ENCODE results near the gene TJP3. TPM values are rescaled to one million over a fixed set of nuclear protein-coding genes. Genes with fewer than 3 reads are reported as not detected.

Gene TJP3
- total RNA-seq, 2 donors from 2014 or later, result 1.5 to 8.6 TPM

DNA sequence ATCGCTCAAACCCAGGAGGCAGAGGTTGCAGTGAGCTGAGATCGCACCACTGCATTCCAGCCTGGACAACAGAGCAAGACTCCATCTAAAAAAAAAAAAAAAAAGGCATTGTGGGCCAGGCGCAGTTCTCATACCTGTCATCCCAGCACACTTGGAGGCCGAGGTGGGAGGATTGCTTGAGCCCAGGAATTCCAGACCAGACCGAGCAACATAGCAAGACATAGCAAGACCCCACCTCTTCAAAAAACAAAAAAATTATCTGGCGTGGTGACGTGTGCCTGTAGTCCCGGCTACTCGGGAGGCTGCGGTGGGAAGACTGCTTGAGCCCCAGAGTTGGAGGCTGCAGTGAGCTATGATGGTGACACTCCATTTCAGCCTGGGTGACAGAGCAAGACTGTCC is 25.9 kb upstream of the TJP3 start:
- H3K4me1 Mint-ChIP-seq, result peaks cover 4% of the 10 kb centered on the region
- H3K27ac Mint-ChIP-seq, result no peak overlapping the region
- H3K4me3 Mint-ChIP-seq, result no peak overlapping the region
- no peaks in the 10 kb centered on the region for H3K9me3 Mint-ChIP-seq
- no peak for ATAC-seq (replicated peaks)
- no peaks in the 10 kb centered on the region for H3K36me3 Mint-ChIP-seq (ENCODE audit: low read depth)
- H3K27me3 Mint-ChIP-seq, result no peaks in the 10 kb centered on the region

DNA sequence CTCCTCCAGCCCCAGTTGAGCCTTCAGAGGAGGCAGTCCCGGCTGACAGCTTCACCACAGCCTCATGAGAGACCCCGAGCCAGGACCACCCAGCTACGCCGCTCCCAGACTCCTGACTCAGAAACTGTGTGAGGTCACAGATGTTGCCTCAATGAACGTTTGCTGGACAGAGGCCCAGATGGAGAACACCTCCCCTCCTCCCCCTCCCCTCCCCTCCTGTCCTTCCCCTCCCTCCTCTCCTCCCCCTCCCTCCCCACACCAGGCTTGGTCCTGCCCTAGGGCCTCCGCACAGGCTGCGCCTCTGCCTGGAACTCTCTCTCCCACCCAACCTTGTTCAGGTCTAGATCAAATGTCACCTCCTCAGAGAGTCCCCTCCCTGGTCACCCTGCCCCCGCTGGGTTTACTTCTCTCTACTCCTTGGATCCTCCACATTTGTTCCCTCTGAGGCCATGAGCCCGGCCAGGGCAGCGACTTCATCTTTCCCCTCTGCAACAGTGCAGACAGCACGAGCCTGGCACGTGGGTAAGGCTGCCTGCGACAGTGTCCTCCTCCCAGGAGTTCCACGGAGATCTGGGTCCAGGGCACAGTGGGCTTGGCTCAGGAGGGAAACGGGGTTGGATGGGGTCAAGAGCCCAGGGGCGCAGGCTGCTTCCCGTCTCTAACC is 25.3 kb upstream of the TJP3 start:
- Mint-ChIP-seq H3K4me1 (peaks cover 6% of the 10 kb centered on the region), H3K27ac (no peak overlapping the region), H3K4me3 (no peak overlapping the region), H3K27me3 (no peaks in the 10 kb centered on the region), H3K9me3 (no peaks in the 10 kb centered on the region), H3K36me3 (ENCODE audit: low read depth) (no peaks in the 10 kb centered on the region)
- ATAC-seq (replicated peaks), result no peak

DNA sequence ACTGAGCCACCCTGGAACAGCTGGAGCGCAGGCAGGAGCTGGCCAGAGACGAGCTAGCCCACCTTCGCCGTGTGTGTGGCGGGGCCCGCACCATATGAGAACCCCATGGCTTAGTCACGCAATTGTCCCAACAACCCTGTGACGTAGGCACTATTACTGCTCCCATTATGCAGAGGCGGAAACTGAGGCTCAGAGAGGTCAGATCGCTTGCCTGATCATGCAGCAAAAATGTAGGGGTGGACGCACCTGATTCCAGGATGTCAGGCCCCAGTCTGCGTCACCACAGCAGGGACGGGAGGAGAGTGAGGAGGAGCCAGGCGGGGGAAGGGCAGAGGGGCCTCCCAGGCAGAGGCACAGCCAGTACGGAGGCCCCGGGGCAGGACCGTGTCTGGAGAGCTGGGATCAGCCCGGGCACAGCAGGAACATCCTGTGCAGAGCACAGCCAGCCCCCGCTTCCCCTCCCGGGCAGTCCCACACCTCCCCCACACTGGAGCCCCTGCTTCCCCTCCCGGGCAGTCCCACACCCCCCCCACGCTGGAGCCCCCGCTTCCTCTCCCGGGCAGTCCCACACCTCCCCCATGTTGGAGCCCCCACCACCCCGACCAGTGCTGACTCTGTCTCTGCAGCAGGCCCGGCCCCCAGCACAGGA is 24.7 kb upstream of the TJP3 start:
- no peak overlapping the region for H3K27ac Mint-ChIP-seq
- H3K27me3 Mint-ChIP-seq, result no peaks in the 10 kb centered on the region
- no peak overlapping the region for H3K4me3 Mint-ChIP-seq
- H3K9me3 Mint-ChIP-seq, result no peaks in the 10 kb centered on the region
- H3K36me3 Mint-ChIP-seq (ENCODE audit: low read depth), result no peaks in the 10 kb centered on the region
- peaks cover 9% of the 10 kb centered on the region for H3K4me1 Mint-ChIP-seq
- no peak for ATAC-seq (replicated peaks)

DNA sequence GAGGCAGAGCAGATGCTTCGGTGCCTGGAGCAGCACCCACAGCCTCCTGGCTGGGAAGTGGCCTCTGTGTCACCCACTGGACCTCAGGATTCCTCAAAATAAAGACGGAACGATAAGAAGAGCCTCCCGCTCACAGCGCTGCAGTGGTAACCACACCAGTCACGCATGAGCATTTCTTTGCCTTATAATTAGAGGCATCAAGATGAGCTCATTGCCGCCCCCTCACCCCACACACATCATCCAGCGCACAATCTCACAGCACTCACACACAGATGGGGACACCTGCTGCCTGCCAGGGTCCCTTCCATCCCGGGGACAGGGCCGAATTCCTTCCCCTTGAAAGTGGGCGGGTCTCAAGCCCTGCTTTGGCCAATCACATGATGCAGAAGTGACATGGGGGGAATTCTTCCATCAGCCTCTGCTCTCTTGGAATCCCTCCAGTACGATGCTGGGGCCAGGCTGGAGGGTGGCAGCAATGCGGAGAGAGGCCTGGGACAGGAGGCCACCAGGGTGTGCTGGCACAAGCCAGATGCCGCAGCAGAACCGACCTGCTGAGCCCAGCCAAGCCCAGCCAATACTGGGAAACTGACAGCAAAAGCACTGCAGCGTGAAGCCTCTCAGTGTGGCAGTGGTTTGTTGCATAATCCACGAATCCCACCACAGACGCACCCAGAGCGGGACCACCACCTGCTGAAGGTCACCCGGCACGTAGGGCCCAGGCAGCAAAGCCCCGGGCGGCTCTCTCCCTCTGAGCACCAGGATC is 23.9 kb upstream of the TJP3 start:
- Mint-ChIP-seq H3K27me3 (no peaks in the 10 kb centered on the region), H3K4me1 (peaks cover 11% of the 10 kb centered on the region), H3K36me3 (ENCODE audit: low read depth) (no peaks in the 10 kb centered on the region), H3K4me3 (no peak overlapping the region), H3K27ac (no peak overlapping the region), H3K9me3 (no peaks in the 10 kb centered on the region)
- no peak for ATAC-seq (replicated peaks)

DNA sequence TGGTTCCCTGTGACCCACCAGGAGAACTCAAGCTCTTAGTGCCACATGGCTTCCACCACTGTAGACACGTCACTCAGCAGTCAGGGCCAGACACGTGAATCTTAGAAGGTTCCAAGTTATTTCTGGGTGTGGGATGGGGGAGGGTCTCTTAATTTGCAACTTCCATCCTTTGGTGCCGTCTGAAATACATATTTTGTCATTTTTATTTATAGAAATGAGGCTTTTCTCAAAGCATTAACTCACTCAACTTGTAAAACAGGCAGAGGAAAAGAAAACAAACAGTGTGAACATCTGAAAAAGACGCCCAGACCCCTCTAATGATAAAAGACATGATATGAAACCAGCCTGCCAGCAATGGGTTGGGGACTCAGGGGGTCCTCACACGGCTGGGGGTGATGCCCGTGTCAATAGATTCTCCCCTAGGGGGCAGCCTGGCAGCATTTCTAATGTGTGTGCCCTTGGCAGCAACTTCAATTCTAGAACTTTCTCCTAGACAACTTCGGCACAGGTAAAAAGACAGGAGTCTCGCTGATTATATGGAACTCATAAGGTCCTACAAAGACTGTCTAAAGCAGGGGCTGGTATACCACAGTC is 23.3 kb upstream of the TJP3 start:
- ATAC-seq (replicated peaks), result no peak
- Mint-ChIP-seq H3K4me1 (peaks cover 16% of the 10 kb centered on the region), H3K36me3 (ENCODE audit: low read depth) (no peaks in the 10 kb centered on the region), H3K27ac (no peak overlapping the region), H3K27me3 (no peaks in the 10 kb centered on the region), H3K4me3 (no peak overlapping the region), H3K9me3 (no peaks in the 10 kb centered on the region)

DNA sequence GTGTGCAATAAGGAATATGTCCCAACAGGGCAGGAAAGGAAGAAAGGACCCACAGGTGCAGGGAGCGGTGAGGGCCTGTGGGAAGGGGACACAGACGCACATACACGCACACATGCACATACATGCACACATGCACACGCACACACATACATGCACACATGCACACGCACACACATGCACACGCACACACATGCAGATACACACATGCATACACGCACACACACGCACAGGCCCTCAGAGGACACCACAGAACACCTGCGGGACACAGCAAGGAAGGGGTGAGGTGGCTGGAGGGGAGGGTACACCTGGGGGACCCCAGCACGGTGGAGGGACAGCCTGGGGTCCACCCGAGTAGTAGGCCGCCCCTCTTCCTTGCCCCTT is 20.8 kb upstream of the TJP3 start:
- Mint-ChIP-seq H3K4me1 (peaks cover 33% of the 10 kb centered on the region), H3K36me3 (ENCODE audit: low read depth) (peaks cover 6% of the 10 kb centered on the region), H3K4me3 (peak overlapping the region; percentile 79), H3K27ac (peak overlapping the region; percentile 67), H3K9me3 (no peaks in the 10 kb centered on the region), H3K27me3 (no peaks in the 10 kb centered on the region)
- no peak for ATAC-seq (replicated peaks)

DNA sequence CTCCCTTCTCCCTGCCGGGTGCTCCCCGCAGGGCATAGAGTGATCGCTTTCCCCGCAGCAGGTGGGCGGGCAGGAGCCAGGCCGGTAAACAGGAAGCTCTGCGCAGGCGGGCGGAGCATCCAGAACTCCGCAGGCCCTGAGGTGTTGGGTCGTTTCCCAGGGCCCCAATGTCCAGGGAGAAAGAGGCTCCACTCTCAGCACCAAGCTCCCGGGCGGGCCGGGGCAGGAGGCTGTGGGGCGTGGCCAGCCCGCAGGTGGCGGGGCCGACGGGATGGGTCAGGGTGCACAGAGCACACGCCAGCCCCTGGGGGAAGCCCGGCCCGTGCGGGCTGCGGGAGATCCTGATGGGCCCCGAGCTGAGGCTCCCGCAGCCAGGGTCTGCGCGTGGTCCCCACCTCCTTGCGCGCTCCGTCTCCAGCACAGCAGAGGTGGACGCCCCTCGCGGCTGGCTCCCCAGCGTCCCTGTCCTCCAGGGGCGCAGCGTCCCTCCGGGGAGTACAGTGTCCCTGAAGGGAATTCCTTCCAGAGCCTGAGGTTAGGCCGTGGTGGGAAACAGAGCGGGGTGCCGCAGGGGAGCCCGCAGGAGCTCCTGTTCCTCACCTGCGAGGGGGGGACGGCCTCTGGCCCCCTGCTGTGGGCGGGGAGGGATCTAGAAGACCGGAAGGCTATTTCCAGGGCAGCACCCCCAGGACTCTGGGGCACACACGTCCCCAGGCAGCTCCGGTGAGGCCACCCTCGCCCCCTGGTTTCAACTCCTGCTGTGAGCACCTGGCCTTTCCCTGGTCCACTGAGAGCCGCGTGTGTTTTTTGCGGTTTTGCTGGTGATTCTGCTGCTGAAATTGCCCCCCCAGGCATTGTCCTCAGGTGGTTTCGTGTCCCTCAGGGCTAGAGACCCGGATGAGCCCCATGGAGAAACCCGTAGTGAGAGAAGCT is 20.1 kb upstream of the TJP3 start:
- peak; percentile 32 for ATAC-seq (replicated peaks)
- peaks cover 38% of the 10 kb centered on the region for H3K4me1 Mint-ChIP-seq
- H3K27ac Mint-ChIP-seq, result peak overlapping the region; percentile 46
- peak overlapping the region; percentile 79 for H3K4me3 Mint-ChIP-seq
- no peaks in the 10 kb centered on the region for H3K9me3 Mint-ChIP-seq
- H3K36me3 Mint-ChIP-seq (ENCODE audit: low read depth), result peaks cover 6% of the 10 kb centered on the region
- H3K27me3 Mint-ChIP-seq, result no peaks in the 10 kb centered on the region

DNA sequence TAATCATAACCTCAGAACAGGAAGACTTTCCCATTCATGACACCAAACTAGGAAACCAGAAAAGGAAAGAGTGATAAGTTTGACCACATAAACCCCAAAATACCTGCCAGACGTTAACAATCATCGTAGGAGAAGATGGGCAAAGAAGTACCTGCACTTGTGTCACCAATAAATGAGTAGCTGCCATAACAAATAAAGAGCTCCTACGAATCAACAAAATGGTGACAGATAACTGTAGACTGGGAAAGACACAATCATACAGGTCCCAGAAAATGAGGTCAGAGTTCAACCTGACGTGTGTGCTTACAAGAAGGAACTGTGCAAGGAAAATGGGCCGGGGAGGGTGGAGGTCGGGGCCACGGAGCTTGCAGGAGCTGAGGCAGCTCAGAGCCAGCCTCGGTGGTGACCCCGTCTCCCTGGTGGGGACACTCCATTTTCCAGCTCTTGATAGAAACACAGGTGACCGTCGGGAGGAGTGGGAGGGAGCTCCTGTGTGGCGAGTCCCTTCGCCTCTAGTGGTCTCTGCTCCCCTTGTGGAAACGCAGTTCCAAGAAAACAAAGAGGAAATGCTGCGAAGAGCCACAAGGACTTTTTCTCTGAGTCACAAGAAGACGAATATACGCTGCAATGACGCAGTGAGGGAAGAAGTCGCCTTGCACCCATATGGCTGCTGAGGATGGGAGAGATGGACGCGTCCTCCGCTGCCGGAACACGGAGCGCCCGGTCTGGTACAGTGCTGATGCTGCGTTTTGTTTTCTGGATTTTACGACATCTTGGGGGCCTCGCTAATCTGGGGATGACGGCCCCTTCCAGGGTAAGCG is 17.4 kb upstream of the TJP3 start:
- H3K36me3 Mint-ChIP-seq (ENCODE audit: low read depth), result peaks cover 6% of the 10 kb centered on the region
- ATAC-seq (replicated peaks), result peak; percentile 80
- H3K4me3 Mint-ChIP-seq, result peak overlapping the region; percentile 72
- no peaks in the 10 kb centered on the region for H3K27me3 Mint-ChIP-seq
- H3K27ac Mint-ChIP-seq, result peak overlapping the region; percentile 86
- no peaks in the 10 kb centered on the region for H3K9me3 Mint-ChIP-seq
- peaks cover 39% of the 10 kb centered on the region for H3K4me1 Mint-ChIP-seq

DNA sequence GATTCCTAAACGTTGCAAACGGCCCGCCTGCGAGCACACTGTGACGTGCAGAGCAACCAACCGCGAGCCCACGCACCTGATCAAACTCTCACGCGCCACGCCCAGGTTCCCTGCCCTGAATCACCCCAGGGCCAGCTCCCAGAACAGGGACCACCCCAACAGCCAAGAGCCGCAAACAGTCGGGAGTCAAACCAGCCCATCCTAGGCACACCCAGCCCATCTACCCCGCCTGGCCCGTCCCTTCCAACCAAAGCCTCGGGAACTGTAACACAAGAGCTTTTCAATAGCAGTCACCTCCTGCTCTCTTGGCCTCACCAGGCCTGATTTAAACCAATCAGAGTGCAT is 16.8 kb upstream of the TJP3 start:
- H3K4me1 Mint-ChIP-seq, result peaks cover 39% of the 10 kb centered on the region
- peak overlapping the region; percentile 86 for H3K27ac Mint-ChIP-seq
- H3K27me3 Mint-ChIP-seq, result no peaks in the 10 kb centered on the region
- H3K36me3 Mint-ChIP-seq (ENCODE audit: low read depth), result peaks cover 6% of the 10 kb centered on the region
- H3K4me3 Mint-ChIP-seq, result peak overlapping the region; percentile 72
- ATAC-seq (replicated peaks), result peak; percentile 18
- H3K9me3 Mint-ChIP-seq, result no peaks in the 10 kb centered on the region

DNA sequence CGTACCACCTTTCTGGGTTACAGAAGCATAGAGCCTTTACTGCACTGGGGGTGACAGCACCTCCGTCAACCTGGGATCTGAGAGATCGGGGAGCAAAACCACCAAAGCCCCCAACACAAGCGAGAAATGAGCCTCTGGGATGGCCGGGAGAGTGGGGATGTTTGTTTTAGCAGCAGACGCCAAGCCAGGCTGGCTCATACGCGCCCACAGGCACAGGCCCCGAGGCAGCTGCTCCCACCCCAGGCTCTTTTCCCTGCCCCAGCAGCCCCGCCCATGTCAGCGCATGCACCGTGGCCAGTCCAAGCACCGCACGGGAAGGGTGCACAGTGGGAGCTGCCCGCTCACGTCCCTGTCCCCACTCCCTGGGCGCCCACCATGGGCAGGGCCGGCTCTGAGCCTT is 16.5 kb upstream of the TJP3 start:
- Mint-ChIP-seq H3K27me3 (no peaks in the 10 kb centered on the region), H3K36me3 (ENCODE audit: low read depth) (peaks cover 6% of the 10 kb centered on the region), H3K27ac (peak overlapping the region; percentile 86), H3K9me3 (no peaks in the 10 kb centered on the region), H3K4me3 (peak overlapping the region; percentile 72), H3K4me1 (peaks cover 39% of the 10 kb centered on the region)
- ATAC-seq (replicated peaks), result no peak

DNA sequence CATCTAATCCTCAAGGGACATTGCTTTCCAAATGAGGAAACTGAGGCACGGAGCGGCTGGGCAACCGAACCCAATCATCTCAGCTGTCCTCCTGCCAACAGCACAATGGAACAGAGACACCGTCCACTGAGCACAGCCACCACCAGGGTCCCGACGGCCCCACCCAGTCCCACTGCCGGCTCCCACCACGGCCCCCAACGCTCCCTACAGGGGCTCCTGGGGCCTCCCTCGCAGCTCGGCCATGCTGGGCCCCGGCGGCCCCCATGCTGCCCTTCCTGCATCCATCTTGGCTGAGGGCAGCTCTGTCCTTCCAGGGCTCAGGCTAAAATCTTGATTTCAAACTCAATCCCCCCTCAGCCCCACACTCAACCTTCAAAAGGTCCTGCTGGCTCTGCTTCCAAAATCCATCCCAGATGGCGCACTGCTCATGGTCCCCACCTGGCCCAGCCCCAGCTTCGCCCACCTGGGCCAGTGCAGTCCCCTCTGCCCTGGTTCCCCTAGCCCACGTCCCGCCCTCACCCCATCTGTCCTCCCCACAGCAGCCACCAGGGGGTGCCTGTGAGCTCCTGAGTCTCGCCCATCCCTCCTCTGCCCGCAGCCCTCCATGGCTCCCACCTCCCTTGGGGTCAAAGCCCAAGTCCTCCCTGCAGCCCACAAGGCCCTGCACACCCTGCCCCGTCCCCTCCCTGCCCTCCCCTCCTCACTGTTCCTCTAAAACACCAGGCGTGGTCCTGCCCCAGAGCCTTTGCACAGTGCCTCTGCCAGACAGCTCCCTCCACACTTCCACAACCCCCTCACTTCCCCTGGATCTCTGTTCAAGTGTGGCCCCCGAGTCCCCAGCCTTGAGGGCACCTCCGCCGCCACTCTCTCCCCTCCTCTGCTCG is 15.8 kb upstream of the TJP3 start:
- H3K9me3 Mint-ChIP-seq, result no peaks in the 10 kb centered on the region
- H3K4me1 Mint-ChIP-seq, result peaks cover 34% of the 10 kb centered on the region
- peaks cover 6% of the 10 kb centered on the region for H3K36me3 Mint-ChIP-seq (ENCODE audit: low read depth)
- no peaks in the 10 kb centered on the region for H3K27me3 Mint-ChIP-seq
- peak overlapping the region; percentile 33 for H3K4me3 Mint-ChIP-seq
- H3K27ac Mint-ChIP-seq, result no peak overlapping the region
- no peak for ATAC-seq (replicated peaks)

DNA sequence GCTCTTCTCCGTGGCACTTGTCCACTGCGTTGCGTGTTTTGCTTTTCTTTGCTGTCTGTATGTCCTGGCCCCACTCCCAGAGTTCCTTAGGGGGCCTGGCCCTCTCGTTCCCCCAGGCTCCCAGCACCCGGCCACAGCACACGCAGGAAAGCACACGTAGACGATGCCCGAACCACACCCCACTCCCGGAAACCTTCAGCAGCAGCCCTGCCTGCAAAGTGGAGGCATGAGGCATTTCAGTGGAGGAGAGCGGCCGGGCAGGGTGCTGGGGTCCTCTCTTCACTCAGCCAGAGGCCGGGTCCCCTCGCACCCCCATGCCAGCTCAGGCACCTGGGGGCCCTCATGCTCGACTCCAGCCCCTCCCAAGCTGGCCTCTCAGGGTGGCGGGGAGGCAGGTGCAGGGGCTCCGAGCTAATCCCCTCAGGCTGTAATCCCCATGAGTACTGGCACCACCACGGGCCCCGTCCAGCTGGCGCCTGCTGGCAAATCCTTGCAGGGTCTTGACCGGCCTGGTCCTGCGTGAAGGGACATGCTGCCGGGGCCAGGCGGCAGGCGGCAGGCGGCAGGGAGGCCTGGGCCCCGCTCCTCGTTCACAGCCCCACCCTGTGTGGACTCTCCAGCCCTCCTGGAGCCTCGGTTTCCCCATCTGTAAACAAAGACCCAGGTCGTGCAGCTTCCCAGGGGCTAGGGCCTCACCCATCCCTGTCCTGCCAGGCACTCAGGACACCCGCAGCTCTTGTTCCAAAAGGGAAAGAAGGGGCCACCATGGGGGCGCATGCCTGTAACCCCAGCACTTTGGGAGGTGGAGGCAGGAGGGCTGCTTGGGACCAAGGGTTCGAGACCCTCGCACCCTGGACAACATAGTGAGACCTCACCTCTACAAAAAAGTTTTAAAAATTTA is 14.9 kb upstream of the TJP3 start:
- H3K4me3 Mint-ChIP-seq, result peak overlapping the region; percentile 33
- ATAC-seq (replicated peaks), result no peak
- H3K4me1 Mint-ChIP-seq, result peaks cover 33% of the 10 kb centered on the region
- no peaks in the 10 kb centered on the region for H3K27me3 Mint-ChIP-seq
- H3K36me3 Mint-ChIP-seq (ENCODE audit: low read depth), result peaks cover 6% of the 10 kb centered on the region
- H3K27ac Mint-ChIP-seq, result no peak overlapping the region
- no peaks in the 10 kb centered on the region for H3K9me3 Mint-ChIP-seq
